ENCODE data around the gene ITCH. TPM values are rescaled to one million over a fixed set of nuclear protein-coding genes. Genes with fewer than 3 reads are reported as not detected.

The ITCH gene
- total and polyA plus RNA-seq, 2 of the 8 experiments (the other 6 are each of a cell fraction or from before 2014, with no cell fraction given) = 3.9 to 45.2 TPM

DNA sequence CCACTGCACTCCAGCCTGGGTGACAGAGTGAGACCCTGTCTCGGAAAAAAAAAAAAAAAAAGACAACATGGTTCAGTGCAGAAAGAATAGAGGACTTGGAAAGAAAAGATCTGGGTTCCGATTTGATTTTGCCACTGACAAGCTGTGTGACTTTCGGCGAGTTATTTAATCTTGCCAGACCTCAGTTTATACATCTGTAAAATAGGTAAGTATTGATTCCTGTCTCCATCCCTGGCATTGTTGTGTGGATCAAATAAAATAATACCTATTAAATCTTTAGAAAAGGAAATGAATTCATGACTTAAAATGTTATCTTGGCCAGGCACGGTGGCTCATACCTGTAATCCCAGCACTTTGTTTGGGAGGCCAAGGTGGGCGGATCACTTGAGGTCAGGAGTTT lies 7.0 kb downstream of the ITCH start:
- no peaks in the 10 kb centered on the region for H3K9me3 ChIP-seq (ENCODE audit: insufficient read depth in 2 of 2, low read depth in 1 of 2, low read length in 1 of 2)
- H3K14ac ChIP-seq (ENCODE audit: insufficient read length) = no peak overlapping the region
- no peak overlapping the region for H3K4me2 ChIP-seq (ENCODE audit: insufficient read depth in 1 of 2, low read depth in 2 of 2, low read length in 2 of 2)
- no peak overlapping the region for H4K8ac ChIP-seq (ENCODE audit: extremely low read depth, insufficient read depth, low read length)
- no peak overlapping the region for H3K9ac ChIP-seq (replicated peaks in 1 of 4; ENCODE audit: extremely low read depth in 1 of 4, low read depth in 3 of 4, low read length in 3 of 4)
- peaks cover 6 to 34% (median 18%) of the 10 kb centered on the region in 4 experiments for H3K36me3 ChIP-seq (ENCODE audit: control insufficient read depth in 2 of 4, insufficient read depth in 4 of 4, low read length in 3 of 4)
- FAIRE-seq (no peak), DNase-seq (ENCODE audit: low read depth in 1 of 2, low spot score in 2 of 2) (no peak)
- ChIA-PET CTCF (ENCODE audit: partially characterized antibody) (interaction anchor here (0.7 to 1.1 kb wide), 2 partner anchors 58 to 195 kb away, joined by 3 to 5 read pairs; no protein-coding TSS in a partner anchor), POLR2A (ENCODE audit: partially characterized antibody) (interaction anchor here (0.6 kb wide), 1 partner anchor 66 kb away, joined by 3 read pairs; no protein-coding TSS in a partner anchor)
- H4K5ac ChIP-seq (ENCODE audit: insufficient read length, low read depth, low read length) = no peak overlapping the region
- H2AK5ac ChIP-seq (ENCODE audit: low read depth, low read length) = no peak overlapping the region
- H3K27me3 ChIP-seq (replicated peaks in 1 of 4; ENCODE audit: control insufficient read depth in 3 of 4, extremely low read depth in 1 of 4, insufficient read depth in 3 of 4, low read length in 3 of 4) = no peaks in the 10 kb centered on the region
- H3K56ac ChIP-seq (replicated peaks; ENCODE audit: insufficient read length, low read depth, low read length) = no peak overlapping the region
- peaks cover 0 to 7% (median 1%) of the 10 kb centered on the region in 4 experiments; a peak in 2 of 7 replicates for H3K4me1 ChIP-seq (replicated peaks in 1 of 4; ENCODE audit: control insufficient read depth in 3 of 4, insufficient read depth in 4 of 4, low read length in 3 of 4)
- no peak overlapping the region for H2AFZ ChIP-seq (ENCODE audit: low read length)
- no peak overlapping the region for H2BK15ac ChIP-seq (ENCODE audit: low read length)
- H3K23ac ChIP-seq (ENCODE audit: insufficient read length) = no peak overlapping the region
- WGBS, 2 experiments (ENCODE audit: extremely low coverage in 1 of 2, insufficient coverage in 1 of 2, insufficient read length in 1 of 2, insufficient replicate concordance in 2 of 2, low coverage in 1 of 2, low lambda C conversion rate in 2 of 2, missing lambda C conversion rate in 1 of 2) = 95% methylated on average over 5 of the region's 6 CpGs; no CpG with 5 or more reads in 1 of the 2 experiments
- H2BK5ac ChIP-seq (ENCODE audit: low read depth, low read length) = no peak overlapping the region
- H4K20me1 ChIP-seq (replicated peaks in 1 of 2; ENCODE audit: control insufficient read depth in 1 of 2, insufficient read depth in 2 of 2, low read length in 2 of 2) = peaks cover 4 to 5% of the 10 kb centered on the region in 2 experiments
- no peak overlapping the region for H2BK20ac ChIP-seq (ENCODE audit: low read length)
- no peak overlapping the region for H3K27ac ChIP-seq (ENCODE audit: low read depth, low read length)
- H3K4ac ChIP-seq (replicated peaks; ENCODE audit: insufficient read length, low read depth, low read length) = no peak overlapping the region
- no peak overlapping the region for H2BK12ac ChIP-seq (ENCODE audit: low read depth, low read length)
- no peak overlapping the region for H3K4me3 ChIP-seq (ENCODE audit: extremely low read depth in 1 of 4, insufficient read depth in 2 of 4, low read depth in 3 of 4, low read length in 4 of 4)
- H2BK120ac ChIP-seq (replicated peaks; ENCODE audit: low read depth, low read length) = no peak overlapping the region
- H3K79me2 ChIP-seq (ENCODE audit: control insufficient read depth in 1 of 2, insufficient read depth in 2 of 2, low read length in 2 of 2) = peaks cover 10 to 59% of the 10 kb centered on the region in 2 experiments
- no peaks in the 10 kb centered on the region; the same call in 1 of the 2 replicates for H3K23me2 ChIP-seq (ENCODE audit: low read depth, low read length)
- no peak overlapping the region for H3K18ac ChIP-seq (ENCODE audit: extremely low read depth, low read length)
- H4K91ac ChIP-seq (replicated peaks; ENCODE audit: insufficient read length, low read length) = no peak overlapping the region
- no peaks in the 10 kb centered on the region for H3K79me1 ChIP-seq (ENCODE audit: low read depth, low read length)
- no peak for TF ChIP-seq RFX5 (IDR thresholded peaks at IDR 0.05; ENCODE audit: borderline replicate concordance, low read depth, low read length)
- TF ChIP-seq SP1 (IDR thresholded peaks at IDR 0.05; ENCODE audit: low read depth, low read length) = no peak
- TF ChIP-seq HDAC6 (IDR thresholded peaks at IDR 0.05; ENCODE audit: low read depth, low read length) = no peak
- no peak for TF ChIP-seq CEBPB (IDR thresholded peaks at IDR 0.05; ENCODE audit: low read depth, low read length)
- no peak for TF ChIP-seq TCF12 (IDR thresholded peaks at IDR 0.05; ENCODE audit: low read depth, low read length)
- TF ChIP-seq TAF1 (IDR thresholded peaks at IDR 0.05; ENCODE audit: low read depth, low read length) = no peak
- TF ChIP-seq EGR1 (IDR thresholded peaks at IDR 0.05; ENCODE audit: borderline replicate concordance, low read depth, low read length) = no peak
- TF ChIP-seq SP2 (IDR thresholded peaks at IDR 0.05; ENCODE audit: low read length) = no peak
